ENCODE results near the gene CCNC. TPM values are rescaled to one million over a fixed set of nuclear protein-coding genes. Genes with fewer than 3 reads are reported as not detected.

The CCNC gene
- total RNA-seq, 1 donor from 2014 or later = 94.8 TPM

- TF ChIP-seq, protein P1, sequence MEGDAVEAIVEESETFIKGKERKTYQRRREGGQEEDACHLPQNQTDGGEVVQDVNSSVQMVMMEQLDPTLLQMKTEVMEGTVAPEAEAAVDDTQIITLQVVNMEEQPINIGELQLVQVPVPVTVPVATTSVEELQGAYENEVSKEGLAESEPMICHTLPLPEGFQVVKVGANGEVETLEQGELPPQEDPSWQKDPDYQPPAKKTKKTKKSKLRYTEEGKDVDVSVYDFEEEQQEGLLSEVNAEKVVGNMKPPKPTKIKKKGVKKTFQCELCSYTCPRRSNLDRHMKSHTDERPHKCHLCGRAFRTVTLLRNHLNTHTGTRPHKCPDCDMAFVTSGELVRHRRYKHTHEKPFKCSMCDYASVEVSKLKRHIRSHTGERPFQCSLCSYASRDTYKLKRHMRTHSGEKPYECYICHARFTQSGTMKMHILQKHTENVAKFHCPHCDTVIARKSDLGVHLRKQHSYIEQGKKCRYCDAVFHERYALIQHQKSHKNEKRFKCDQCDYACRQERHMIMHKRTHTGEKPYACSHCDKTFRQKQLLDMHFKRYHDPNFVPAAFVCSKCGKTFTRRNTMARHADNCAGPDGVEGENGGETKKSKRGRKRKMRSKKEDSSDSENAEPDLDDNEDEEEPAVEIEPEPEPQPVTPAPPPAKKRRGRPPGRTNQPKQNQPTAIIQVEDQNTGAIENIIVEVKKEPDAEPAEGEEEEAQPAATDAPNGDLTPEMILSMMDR (IDR thresholded peaks at IDR 0.05; ENCODE audit: insufficient read depth, low read length, severe bottlenecking) = no peak
- DNase-seq (ENCODE audit: low read depth) (no peak), FAIRE-seq (no peak)
- H3K36me3 ChIP-seq (ENCODE audit: control insufficient read depth, insufficient read depth, low read length) = no peaks in the 10 kb centered on the region
- H3K27me3 ChIP-seq (ENCODE audit: control insufficient read depth, insufficient read depth, low read length) = peaks cover 79% of the 10 kb centered on the region
- H3K4me3 ChIP-seq (ENCODE audit: low read depth, low read length) = no peak overlapping the region
Measured at GRCh38 chr6:99607416-99608036, 39.1 kb upstream of the CCNC start.

- Histone ChIP-seq H3K36me3 (ENCODE audit: control insufficient read depth, insufficient read depth, low read length) (no peaks in the 10 kb centered on the region), H3K27me3 (ENCODE audit: control insufficient read depth, insufficient read depth, low read length) (peaks cover 79% of the 10 kb centered on the region), H3K4me3 (ENCODE audit: low read depth, low read length) (no peak within 1 kb of the TSS)
- DNase-seq (ENCODE audit: low read depth) (no peak), FAIRE-seq (no peak)
- TF ChIP-seq, protein P1 (IDR thresholded peaks at IDR 0.05; ENCODE audit: insufficient read depth, low read length, severe bottlenecking) = no peak
Measured at GRCh38 chr6:99606656-99607415, 38.4 kb upstream of the CCNC start, which contains the start of gene PRDM13. Gene PRDM13 (plus strand): TSS chr6:99606833. CDS start chr6:99607035, 202 bp downstream.

DNA sequence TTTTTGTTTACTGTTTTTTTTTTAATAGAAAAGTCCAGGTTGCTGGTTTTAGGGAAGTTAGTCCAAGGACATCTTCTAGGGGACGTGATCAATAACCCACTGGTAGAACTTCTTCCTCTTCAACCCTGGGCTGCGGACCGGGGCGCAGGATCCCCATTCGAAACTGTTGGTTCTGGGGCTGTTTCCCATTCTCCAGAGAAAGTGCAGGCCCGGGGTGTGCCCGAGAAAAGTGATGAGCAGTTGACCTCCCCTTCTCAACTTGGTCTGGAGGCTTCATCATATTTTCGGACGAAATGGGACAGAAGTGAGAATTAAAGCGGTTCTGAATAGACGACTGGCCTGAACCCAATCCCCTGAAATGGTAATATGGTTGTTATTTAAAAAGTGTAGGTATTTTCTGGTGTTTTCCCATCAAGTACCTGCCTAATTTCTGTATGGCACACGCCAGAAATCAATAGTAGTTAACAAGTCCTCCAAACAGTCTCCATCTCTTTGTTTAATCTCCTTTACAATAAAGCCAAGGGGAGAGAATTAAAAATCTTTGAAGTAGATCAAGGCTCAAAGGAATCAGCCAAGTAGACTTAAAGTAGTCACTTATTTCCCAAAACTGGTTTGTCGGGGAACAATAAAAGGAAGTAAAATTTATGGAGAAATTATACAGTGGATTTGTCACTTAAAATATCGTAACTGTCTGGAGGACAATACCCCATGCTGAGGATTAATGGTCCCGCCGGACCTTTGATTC is 37.6 kb upstream of the CCNC start:
- no peak for DNase-seq (ENCODE audit: low read depth)
- no peak for FAIRE-seq
- peaks cover 82% of the 10 kb centered on the region for H3K27me3 ChIP-seq (ENCODE audit: control insufficient read depth, insufficient read depth, low read length)
- H3K36me3 ChIP-seq (ENCODE audit: control insufficient read depth, insufficient read depth, low read length) = no peaks in the 10 kb centered on the region
- no peak overlapping the region for H3K4me3 ChIP-seq (ENCODE audit: low read depth, low read length)
- TF ChIP-seq, protein P1 (IDR thresholded peaks at IDR 0.05; ENCODE audit: insufficient read depth, low read length, severe bottlenecking) = no peak

- DNase-seq (ENCODE audit: low read depth) (no peak), FAIRE-seq (peak; percentile 62)
- H3K4me3 ChIP-seq (ENCODE audit: low read depth, low read length) = no peak overlapping the region
- H3K36me3 ChIP-seq (ENCODE audit: control insufficient read depth, insufficient read depth, low read length) = no peaks in the 10 kb centered on the region
- TF ChIP-seq, protein P1 (IDR thresholded peaks at IDR 0.05; ENCODE audit: insufficient read depth, low read length, severe bottlenecking) = no peak
- H3K27me3 ChIP-seq (ENCODE audit: control insufficient read depth, insufficient read depth, low read length) = peaks cover 84% of the 10 kb centered on the region
Measured at GRCh38 chr6:99605074-99605734, 36.7 kb upstream of the CCNC start.

DNA sequence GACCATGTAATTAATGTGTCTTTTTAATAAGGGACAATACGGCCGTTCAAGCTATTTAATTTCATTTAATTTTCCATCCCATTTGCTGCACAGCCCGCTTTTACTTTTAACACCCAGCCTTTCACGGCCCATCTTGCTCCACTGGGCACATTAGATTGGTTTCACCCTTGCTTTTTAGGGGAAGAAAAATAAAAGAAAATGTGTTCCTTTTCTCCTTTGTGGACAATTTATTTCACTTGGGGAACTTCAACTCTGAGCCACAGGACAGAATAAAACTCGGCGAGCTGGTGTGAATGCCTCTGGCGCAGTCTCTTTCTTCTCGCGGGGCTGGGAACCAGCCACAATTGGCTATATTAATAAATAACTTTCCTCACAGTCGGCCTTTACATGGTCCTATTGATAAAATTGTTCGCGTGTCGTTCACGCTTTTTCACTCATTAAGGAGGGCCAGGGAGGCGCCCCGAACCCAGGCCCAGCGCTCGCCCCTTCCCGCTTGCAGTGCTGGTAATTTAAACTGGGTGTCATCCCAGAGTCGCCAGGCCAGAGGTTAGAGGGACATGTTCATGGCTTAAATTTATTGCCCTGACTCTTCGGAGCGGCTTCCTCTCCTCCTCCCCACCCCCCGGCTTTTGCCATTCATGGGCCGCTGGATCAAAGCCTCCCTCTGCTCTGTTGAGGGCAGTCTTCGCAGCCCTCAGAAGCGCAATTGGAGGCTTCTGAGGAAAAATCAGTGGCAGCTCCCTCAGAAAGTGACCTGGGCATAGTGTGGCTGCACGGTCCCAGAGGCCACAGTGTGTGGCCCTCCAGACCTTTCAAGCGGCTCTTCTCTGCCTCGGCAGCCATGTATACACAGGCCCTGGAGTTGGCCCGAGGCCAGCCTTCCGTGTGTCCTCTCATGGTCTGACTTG is 36.0 kb upstream of the CCNC start:
- TF ChIP-seq, protein P1 (IDR thresholded peaks at IDR 0.05; ENCODE audit: insufficient read depth, low read length, severe bottlenecking) = no peak
- Histone ChIP-seq H3K27me3 (ENCODE audit: control insufficient read depth, insufficient read depth, low read length) (peaks cover 78% of the 10 kb centered on the region), H3K4me3 (ENCODE audit: low read depth, low read length) (no peak overlapping the region), H3K36me3 (ENCODE audit: control insufficient read depth, insufficient read depth, low read length) (no peaks in the 10 kb centered on the region)
- FAIRE-seq (no peak), DNase-seq (ENCODE audit: low read depth) (no peak)

Data from bronchial epithelial cell (primary cell).